Testis (tissue), 2 donors: Measurements from ENCODE around the gene KIAA2012.

ENCODE experiments used
- CTCF ChIP-seq, 3 experiments: fragments of 450-650 bp in 2 of 3; fragments of 200-600 bp in 1 of 3; sonication (generic) in 1 of 3; IDR thresholded peaks; one replicate each; pipeline ENCODE4 v1.5.1; 2016 to 2019; ENCODE audit warnings: antibody characterized with exemption in 3 of 3, mild to moderate bottlenecking in 2 of 3, moderate library complexity in 1 of 3
- POLR2A ChIP-seq: fragments of 450-650 bp; IDR thresholded peaks from one replicate; pipeline ENCODE4 v1.6.1; 2017; ENCODE audit warnings: antibody characterized with exemption, mild to moderate bottlenecking, moderate library complexity

DNA sequence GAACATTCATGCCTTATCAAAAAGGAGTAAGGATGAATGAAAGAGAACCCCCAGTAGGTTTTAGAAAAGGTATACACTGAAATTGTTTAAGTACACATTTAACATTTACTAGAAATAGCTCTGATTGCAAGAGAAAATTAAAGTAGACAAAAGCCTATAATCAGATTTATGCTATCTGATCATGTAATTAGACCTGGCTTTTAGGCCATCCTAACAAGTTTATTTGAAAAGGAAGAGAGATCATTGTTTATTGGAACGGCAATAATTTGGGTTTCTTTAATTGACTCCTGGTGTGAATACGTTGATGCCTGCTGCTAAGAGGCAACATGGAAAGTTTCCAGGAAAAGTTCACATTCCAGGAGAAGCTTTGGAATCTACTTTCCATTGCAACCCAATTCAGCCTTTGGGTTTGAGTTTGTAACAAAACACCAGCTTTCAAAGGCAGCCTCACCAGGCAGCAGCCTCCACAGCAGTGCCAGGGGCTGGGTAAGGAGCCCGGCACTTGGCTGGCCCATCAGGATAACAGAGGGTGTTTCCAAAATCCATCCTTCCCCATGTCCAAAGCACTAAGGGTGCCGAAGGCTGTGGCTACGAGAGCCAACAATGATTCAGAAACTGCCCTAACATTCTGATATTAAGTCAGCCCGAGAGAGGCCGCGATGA, 21.4 kb upstream of the KIAA2012 start:
- TF ChIP-seq CTCF (IDR thresholded peaks at IDR 0.05) (no peak), POLR2A (no peak)
